GM18873 (cell line): ENCODE data around the gene SPPL3.
A peak's percentile ranks its signal among the peaks of the same experiment; 100 is the strongest.
"Not testable (repeated sequence)": the region's sequence is repeated elsewhere in the genome, so short reads cannot be mapped to it uniquely, and the experiment has no call there.

Source experiments
- ATAC-seq: cut with Tn5 transposase; IDR thresholded peaks from one replicate; pipeline ENCODE4 v1.9.1; 2021; ENCODE audit warnings: mild to moderate bottlenecking, moderate library complexity, moderate number of reproducible peaks; ENCODE audit not compliant: unreplicated experiment, low FRiP score

SPPL3 gene

GRCh38 chr12:120921637-120922036 is 17.5 kb upstream of the SPPL3 start:
- no peak for ATAC-seq

GRCh38 chr12:120920178-120920577 is 16.0 kb upstream of the SPPL3 start:
- no peak for ATAC-seq

- ATAC-seq, result no peak
Measured at GRCh38 chr12:120917748-120918147, 13.6 kb upstream of the SPPL3 start.

GRCh38 chr12:120916561-120916960 is 12.4 kb upstream of the SPPL3 start:
- ATAC-seq, result no peak

GRCh38 chr12:120914794-120915193 is 10.6 kb upstream of the SPPL3 start:
- no peak for ATAC-seq

- no peak for ATAC-seq
Measured at GRCh38 chr12:120909633-120910298, 5.6 kb upstream of the SPPL3 start.

- ATAC-seq, result no peak
Measured at GRCh38 chr12:120905856-120906384, 1.8 kb upstream of the SPPL3 start.

GRCh38 chr12:120903412-120904196 is 554 bp downstream of the SPPL3 start:
- peak; percentile 31 for ATAC-seq

GRCh38 chr12:120902846-120903411 is 1.2 kb downstream of the SPPL3 start:
- no peak for ATAC-seq

GRCh38 chr12:120901818-120902217 is 2.3 kb downstream of the SPPL3 start:
- no peak for ATAC-seq

- not testable (repeated sequence) for ATAC-seq
Measured at GRCh38 chr12:120901101-120901500, 3.1 kb downstream of the SPPL3 start.

GRCh38 chr12:120895532-120895931 is 8.6 kb downstream of the SPPL3 start:
- ATAC-seq, result no peak

- ATAC-seq, result no peak
Measured at GRCh38 chr12:120892265-120892664, 11.9 kb downstream of the SPPL3 start.

- ATAC-seq, result no peak
Measured at GRCh38 chr12:120890963-120891362, 13.2 kb downstream of the SPPL3 start.

GRCh38 chr12:120887253-120888043 is 16.7 kb downstream of the SPPL3 start:
- no peak for ATAC-seq

GRCh38 chr12:120886199-120887018 is 17.7 kb downstream of the SPPL3 start:
- no peak for ATAC-seq

GRCh38 chr12:120885521-120885920 is 18.6 kb downstream of the SPPL3 start:
- ATAC-seq, result no peak

- ATAC-seq, result no peak
Measured at GRCh38 chr12:120884644-120885043, 19.5 kb downstream of the SPPL3 start.

GRCh38 chr12:120882055-120882555 is 22.1 kb downstream of the SPPL3 start:
- no peak for ATAC-seq
